Measurements from ENCODE around the gene SRXN1.

SRXN1 gene

DNA sequence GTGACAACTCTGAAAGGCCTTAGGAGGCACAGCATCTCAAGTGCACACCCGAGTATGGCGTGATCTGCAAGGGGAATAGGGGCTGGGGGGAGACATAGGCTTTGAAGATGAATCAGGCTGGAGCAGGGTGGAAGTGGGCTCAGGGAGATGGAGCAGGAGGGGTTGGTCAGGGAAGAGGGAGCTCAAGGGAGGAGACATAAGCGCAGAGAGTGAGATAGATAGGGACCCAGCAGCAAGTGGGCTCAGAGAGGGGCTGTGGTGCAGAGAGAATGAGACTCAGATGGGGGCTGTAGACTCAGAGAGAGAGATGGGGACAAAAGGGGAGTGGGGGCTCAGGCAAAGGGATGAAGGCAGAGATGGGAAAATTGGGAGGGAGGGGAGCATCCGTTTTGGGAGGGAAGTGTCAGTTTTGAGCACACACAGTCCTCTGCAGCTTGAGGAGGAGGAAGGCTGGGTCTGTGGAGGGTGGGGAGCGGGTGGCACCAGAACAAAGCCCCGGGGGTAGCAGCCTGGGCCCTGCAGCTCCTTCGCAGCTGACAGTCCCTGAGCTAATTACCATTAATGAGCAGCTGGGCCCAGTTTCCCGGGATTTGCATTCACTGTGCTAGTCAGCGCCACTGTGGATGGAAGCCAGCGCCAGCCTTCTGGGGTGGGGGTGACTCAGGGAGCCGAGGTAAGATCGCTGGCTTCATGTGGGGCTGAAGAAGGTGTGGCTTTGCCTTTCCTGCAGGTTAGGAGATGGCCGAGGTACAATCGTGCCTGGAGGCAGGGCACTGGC lies 18.7 kb downstream of the SRXN1 start:
- TF ChIP-seq, protein P1, sequence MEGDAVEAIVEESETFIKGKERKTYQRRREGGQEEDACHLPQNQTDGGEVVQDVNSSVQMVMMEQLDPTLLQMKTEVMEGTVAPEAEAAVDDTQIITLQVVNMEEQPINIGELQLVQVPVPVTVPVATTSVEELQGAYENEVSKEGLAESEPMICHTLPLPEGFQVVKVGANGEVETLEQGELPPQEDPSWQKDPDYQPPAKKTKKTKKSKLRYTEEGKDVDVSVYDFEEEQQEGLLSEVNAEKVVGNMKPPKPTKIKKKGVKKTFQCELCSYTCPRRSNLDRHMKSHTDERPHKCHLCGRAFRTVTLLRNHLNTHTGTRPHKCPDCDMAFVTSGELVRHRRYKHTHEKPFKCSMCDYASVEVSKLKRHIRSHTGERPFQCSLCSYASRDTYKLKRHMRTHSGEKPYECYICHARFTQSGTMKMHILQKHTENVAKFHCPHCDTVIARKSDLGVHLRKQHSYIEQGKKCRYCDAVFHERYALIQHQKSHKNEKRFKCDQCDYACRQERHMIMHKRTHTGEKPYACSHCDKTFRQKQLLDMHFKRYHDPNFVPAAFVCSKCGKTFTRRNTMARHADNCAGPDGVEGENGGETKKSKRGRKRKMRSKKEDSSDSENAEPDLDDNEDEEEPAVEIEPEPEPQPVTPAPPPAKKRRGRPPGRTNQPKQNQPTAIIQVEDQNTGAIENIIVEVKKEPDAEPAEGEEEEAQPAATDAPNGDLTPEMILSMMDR (IDR thresholded peaks at IDR 0.05; ENCODE audit: low read depth, low read length): no peak
- no peak for DNase-seq (ENCODE audit: extremely low read depth, low read depth)

DNA sequence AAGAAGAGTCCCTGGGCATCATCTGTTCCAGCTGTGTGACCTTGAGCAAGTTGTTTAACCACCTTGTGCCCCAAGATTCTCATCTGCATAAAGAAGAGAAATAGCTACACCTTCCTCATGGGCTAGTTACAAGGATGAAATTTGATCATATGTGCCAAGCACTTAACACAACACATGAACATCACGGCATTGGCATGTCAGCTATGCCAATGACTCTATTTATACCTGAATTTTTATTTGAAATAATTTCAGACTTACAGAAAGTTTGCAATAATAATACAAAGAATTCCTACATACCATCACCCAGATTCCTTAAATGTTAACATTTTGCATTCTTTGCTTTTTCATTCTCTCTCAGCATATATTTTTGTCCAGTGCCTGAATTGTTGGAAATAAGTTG lies 21.9 kb downstream of the SRXN1 start:
- no peak for DNase-seq (ENCODE audit: extremely low read depth, low read depth)

DNA sequence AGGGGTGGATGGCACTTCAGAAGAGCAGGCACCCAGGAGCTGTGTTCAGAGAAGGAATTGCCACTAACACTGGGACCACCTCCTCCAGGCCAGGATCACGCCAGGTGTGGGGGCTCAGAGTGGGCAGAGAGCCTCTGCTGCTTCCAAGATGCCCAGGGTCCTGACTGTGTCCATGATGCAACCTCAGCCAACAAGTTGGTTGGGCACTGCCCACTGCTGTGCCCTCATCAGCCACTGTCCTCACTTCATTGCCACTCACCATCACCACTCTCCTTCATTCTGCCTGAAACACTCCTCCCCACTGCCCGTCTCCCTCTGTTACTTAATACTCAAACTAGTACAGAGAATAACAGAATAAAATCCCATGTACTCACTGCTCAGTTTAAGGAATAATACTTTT lies 26.4 kb downstream of the SRXN1 start:
- no peak for DNase-seq (ENCODE audit: extremely low read depth, low read depth)
- TF ChIP-seq, protein P1 (IDR thresholded peaks at IDR 0.05; ENCODE audit: low read depth, low read length): no peak

More for the DNA sequence above, 21.9 kb downstream of the SRXN1 start:
- TF ChIP-seq, protein P1 (IDR thresholded peaks at IDR 0.05; ENCODE audit: low read depth, low read length): no peak

DNA sequence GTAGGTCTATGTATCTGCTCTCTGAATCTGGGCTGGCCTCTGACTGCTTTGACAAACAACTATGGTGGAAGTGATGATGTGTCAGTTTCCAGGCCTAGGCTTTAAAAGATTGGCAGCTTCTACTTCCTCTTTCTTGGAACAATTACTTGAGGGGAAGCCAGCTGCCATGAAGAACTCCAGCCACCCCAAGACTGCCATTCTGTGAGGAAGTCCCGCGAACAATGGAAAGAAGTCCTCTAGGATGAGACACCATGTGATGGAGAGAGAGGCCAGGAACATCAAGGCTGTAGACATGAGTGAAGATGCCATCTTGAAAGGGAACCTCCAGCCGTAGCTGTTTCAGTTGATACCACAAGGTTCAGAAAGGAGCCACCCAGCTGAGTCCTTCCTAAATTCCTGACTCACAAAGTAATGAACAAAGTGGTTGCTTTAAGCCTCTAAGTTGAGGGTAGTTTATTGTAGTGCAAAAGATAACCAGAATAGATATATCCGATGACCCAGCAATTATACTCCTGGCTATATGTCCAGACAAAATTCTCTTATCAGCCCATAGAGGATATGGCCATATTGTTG lies 27.6 kb downstream of the SRXN1 start:
- no peak for DNase-seq (ENCODE audit: extremely low read depth, low read depth)
- TF ChIP-seq, protein P1 (IDR thresholded peaks at IDR 0.05; ENCODE audit: low read depth, low read length): no peak

DNA sequence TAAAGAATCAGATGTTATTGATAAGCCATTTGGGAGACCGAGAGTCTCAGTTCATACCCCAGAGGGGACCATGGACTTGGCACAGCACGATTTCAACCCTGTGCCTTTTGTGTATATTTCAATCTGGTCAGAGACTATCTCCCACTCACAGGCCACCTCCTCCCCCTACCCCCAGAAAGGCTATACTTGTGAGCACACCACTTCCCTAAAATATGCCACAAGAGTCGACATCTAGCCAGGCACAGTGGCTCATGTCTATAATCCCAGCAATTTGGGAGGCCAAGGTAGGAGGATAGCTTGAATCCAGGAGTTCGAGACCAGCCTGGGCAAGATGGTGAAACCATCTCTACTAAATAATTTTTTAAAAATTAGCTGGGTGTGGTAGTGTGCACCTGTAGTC lies 29.3 kb downstream of the SRXN1 start:
- no peak for DNase-seq (ENCODE audit: extremely low read depth, low read depth)
- TF ChIP-seq, protein P1 (IDR thresholded peaks at IDR 0.05; ENCODE audit: low read depth, low read length): no peak

DNA sequence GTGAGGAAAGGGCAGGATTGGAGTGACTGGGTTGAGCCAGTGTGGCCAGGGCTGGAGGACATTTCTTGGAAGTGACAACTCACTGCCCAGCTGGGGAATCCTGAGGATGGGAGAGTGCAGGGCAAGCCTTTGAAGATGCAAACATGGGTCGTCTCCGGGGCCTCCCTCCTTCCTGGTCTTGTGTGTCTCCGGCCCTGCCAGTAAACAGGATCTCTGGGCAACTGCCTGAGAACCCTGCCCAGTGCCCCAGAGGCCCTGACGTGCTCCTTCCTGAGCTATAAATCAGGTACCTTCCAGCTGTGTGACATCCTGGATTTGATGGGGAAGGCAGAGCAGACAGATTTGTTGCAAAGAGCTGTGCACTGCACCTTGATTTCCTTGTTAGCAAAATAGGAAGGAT lies 30.0 kb downstream of the SRXN1 start:
- TF ChIP-seq, protein P1 (IDR thresholded peaks at IDR 0.05; ENCODE audit: low read depth, low read length): no peak
- no peak for DNase-seq (ENCODE audit: extremely low read depth, low read depth)

DNA sequence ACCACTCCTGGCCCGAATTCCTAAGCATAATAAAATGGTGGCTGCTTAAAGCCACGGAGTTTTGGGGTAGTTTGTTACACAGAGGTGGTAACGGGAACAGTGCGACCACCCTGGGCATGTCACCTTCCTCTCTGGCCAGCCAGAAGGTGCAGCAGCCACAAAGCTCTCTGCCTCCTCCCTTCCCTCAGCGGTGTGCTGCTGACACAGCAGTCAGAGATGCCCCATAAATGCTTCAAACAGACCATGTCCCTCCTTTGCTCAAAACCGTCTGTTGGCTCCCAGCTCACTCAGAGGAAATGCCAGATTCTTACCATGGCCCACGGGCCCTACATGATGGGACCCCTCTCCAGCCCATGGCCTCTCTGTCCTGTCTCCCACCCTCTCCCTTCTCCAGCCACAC lies 30.8 kb downstream of the SRXN1 start:
- TF ChIP-seq, protein P1 (IDR thresholded peaks at IDR 0.05; ENCODE audit: low read depth, low read length): no peak
- no peak for DNase-seq (ENCODE audit: extremely low read depth, low read depth)
